HK-2 (cell line): ENCODE measurements around the gene HYAL1.

Experiments used
- DNase-seq: peaks from one replicate; pipeline ENCODE4 v3.0.0-alpha.2; 2018; ENCODE audit not compliant: unreplicated experiment

Gene HYAL1

GRCh38 chr3:50260027-50260941 lies 43.1 kb downstream of the HYAL1 start:
- peak; percentile 93 for DNase-seq

- no peak for DNase-seq
Observed at GRCh38 chr3:50259432-50260026, 43.8 kb downstream of the HYAL1 start.

- DNase-seq, result no peak
Observed at GRCh38 chr3:50258979-50259378, 44.4 kb downstream of the HYAL1 start.

- DNase-seq, result no peak
Observed at GRCh38 chr3:50258029-50258680, 45.2 kb downstream of the HYAL1 start.

GRCh38 chr3:50256978-50257890 lies 46.1 kb downstream of the HYAL1 start:
- DNase-seq, result no peak

GRCh38 chr3:50255251-50255615 lies 48.1 kb downstream of the HYAL1 start:
- no peak for DNase-seq

GRCh38 chr3:50254577-50255250 lies 48.7 kb downstream of the HYAL1 start:
- no peak for DNase-seq

- DNase-seq, result no peak
Observed at GRCh38 chr3:50251220-50251619, 52.2 kb downstream of the HYAL1 start.

- DNase-seq, result no peak
Observed at GRCh38 chr3:50250514-50250913, 52.9 kb downstream of the HYAL1 start.
